ENCODE measurements around the gene F11R.
A peak's percentile ranks its signal among the peaks of the same experiment; 100 is the strongest.
"Not testable (repeated sequence)": the region's sequence is repeated elsewhere in the genome, so short reads cannot be mapped to it uniquely, and the experiment has no call there.

Gene F11R

DNA sequence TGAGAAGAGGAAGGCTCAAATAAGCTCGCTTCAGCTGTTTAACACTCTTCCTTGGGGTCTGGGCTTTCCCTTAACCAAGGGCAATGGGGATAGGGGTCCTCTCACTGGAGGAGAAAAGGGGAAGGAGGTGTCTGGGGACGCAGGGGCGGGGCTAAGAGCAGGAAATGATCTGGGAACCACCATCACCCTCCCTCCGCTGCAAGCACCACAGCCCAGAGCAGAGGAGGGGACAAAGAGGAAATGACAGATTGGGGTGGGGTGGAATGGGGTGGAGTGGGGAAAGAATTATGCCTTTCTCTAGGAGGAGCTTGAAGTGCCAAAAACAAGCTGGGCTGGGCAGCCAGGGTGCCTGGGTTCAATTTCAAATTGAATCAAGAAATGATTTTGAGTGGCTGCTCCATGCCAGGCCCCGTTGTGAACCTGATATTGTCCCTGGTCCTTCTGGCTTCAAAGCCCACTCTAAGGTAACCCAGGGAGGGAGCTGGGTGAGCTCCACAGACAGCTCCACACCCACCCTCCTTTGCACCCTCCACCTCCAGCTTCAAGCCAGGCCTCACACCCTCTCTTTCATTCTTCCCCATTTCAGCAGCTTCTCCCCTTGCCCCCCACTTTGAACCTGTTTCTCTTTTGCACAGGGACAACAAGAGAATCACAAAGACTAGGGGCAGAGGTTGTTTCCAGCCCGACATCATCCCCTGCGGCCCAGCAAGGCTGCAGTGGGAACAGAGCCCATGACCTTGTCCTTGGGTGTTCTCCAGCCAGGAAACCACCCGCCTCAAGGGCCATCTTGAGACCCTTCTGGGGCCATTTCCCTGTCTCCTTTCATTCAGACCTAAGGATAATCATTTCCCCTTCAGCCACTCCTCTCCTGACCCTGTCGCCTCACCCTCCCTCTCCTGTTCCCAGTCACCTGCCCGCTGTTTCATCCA lies 47.6 kb upstream of the F11R start:
- Histone ChIP-seq H3K4me3 (replicated peaks; ENCODE audit: insufficient read depth, low read length) (peak overlapping the region; percentile 58), H3K27ac (replicated peaks) (peak overlapping the region; percentile 95), H3K27me3 (ENCODE audit: insufficient read depth, poor library complexity, severe bottlenecking) (no peaks in the 10 kb centered on the region)
- peak; percentile 74 to 96 for DNase-seq (ENCODE audit: low read depth in 1 of 2, low spot score in 1 of 2)
- TF ChIP-seq, protein P1, sequence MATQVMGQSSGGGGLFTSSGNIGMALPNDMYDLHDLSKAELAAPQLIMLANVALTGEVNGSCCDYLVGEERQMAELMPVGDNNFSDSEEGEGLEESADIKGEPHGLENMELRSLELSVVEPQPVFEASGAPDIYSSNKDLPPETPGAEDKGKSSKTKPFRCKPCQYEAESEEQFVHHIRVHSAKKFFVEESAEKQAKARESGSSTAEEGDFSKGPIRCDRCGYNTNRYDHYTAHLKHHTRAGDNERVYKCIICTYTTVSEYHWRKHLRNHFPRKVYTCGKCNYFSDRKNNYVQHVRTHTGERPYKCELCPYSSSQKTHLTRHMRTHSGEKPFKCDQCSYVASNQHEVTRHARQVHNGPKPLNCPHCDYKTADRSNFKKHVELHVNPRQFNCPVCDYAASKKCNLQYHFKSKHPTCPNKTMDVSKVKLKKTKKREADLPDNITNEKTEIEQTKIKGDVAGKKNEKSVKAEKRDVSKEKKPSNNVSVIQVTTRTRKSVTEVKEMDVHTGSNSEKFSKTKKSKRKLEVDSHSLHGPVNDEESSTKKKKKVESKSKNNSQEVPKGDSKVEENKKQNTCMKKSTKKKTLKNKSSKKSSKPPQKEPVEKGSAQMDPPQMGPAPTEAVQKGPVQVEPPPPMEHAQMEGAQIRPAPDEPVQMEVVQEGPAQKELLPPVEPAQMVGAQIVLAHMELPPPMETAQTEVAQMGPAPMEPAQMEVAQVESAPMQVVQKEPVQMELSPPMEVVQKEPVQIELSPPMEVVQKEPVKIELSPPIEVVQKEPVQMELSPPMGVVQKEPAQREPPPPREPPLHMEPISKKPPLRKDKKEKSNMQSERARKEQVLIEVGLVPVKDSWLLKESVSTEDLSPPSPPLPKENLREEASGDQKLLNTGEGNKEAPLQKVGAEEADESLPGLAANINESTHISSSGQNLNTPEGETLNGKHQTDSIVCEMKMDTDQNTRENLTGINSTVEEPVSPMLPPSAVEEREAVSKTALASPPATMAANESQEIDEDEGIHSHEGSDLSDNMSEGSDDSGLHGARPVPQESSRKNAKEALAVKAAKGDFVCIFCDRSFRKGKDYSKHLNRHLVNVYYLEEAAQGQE (IDR thresholded peaks at IDR 0.05; ENCODE audit: insufficient replicate concordance, low read depth) = no peak
- TF ChIP-seq POLR2AphosphoS5 (IDR thresholded peaks at IDR 0.05; ENCODE audit: low read depth) (peak; percentile 21), SPI1 (IDR thresholded peaks at IDR 0.05; ENCODE audit: borderline replicate concordance, low read depth) (peak; percentile 87), GABPA (IDR thresholded peaks at IDR 0.05; ENCODE audit: low read depth) (peak; percentile 55)
- TF ChIP-seq, protein P2, sequence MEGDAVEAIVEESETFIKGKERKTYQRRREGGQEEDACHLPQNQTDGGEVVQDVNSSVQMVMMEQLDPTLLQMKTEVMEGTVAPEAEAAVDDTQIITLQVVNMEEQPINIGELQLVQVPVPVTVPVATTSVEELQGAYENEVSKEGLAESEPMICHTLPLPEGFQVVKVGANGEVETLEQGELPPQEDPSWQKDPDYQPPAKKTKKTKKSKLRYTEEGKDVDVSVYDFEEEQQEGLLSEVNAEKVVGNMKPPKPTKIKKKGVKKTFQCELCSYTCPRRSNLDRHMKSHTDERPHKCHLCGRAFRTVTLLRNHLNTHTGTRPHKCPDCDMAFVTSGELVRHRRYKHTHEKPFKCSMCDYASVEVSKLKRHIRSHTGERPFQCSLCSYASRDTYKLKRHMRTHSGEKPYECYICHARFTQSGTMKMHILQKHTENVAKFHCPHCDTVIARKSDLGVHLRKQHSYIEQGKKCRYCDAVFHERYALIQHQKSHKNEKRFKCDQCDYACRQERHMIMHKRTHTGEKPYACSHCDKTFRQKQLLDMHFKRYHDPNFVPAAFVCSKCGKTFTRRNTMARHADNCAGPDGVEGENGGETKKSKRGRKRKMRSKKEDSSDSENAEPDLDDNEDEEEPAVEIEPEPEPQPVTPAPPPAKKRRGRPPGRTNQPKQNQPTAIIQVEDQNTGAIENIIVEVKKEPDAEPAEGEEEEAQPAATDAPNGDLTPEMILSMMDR (IDR thresholded peaks at IDR 0.05; ENCODE audit: insufficient read depth, low read length) = no peak

DNA sequence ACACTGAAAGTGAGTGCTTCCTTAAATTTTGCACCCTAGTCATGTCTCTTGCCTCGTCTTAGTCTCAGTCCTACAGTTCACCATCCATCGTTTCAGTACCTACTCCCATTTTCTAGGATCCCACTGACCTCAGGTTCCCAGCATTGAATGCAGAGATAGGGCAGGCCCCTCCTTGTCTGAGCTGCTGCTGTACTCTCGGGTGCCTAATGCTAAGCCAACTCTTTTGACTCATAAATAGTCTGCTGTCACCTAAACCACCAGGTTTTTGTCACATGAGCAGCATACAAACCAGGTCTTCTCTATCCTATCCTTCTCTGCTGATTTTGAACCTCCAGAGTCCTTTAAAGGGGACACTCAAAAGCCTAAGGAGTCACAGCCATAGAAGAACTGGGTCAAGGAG lies 45.7 kb upstream of the F11R start:
- Histone ChIP-seq H3K4me3 (replicated peaks; ENCODE audit: insufficient read depth, low read length) (no peak overlapping the region), H3K27me3 (ENCODE audit: insufficient read depth, poor library complexity, severe bottlenecking) (no peaks in the 10 kb centered on the region), H3K27ac (replicated peaks) (no peak overlapping the region)
- no peak for DNase-seq (ENCODE audit: low read depth in 1 of 2, low spot score in 1 of 2)
- no peak for TF ChIP-seq GABPA (IDR thresholded peaks at IDR 0.05; ENCODE audit: low read depth)
- no peak for TF ChIP-seq POLR2AphosphoS5 (IDR thresholded peaks at IDR 0.05; ENCODE audit: low read depth)
- TF ChIP-seq, protein P1 (IDR thresholded peaks at IDR 0.05; ENCODE audit: insufficient replicate concordance, low read depth) = no peak
- TF ChIP-seq SPI1 (IDR thresholded peaks at IDR 0.05; ENCODE audit: borderline replicate concordance, low read depth) = no peak
- TF ChIP-seq, protein P2 (IDR thresholded peaks at IDR 0.05; ENCODE audit: insufficient read depth, low read length) = no peak

DNA sequence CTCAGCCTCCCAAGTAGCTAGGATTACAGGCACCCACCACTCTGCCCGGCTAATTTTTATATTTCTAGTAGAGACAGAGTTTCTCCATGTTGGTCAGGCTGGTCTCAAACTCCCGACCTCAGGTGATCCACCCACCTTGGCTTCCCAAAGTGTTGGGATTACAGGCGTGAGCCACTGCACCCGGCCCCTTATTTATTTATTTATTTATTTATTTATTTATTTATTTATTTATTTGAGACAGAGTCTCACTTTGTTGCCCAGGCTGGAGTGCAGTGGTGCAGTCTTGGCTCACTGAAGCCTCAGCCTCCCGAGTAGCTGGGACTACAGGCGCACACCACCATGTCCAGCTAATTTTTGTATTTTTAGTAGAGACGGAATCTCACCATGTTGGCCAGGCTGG lies 44.7 kb upstream of the F11R start:
- H3K27ac ChIP-seq (replicated peaks); H3K4me3 ChIP-seq (replicated peaks; ENCODE audit: insufficient read depth, low read length); DNase-seq (ENCODE audit: low read depth in 1 of 2, low spot score in 1 of 2); H3K27me3 ChIP-seq (ENCODE audit: insufficient read depth, poor library complexity, severe bottlenecking): not testable (repeated sequence)

DNA sequence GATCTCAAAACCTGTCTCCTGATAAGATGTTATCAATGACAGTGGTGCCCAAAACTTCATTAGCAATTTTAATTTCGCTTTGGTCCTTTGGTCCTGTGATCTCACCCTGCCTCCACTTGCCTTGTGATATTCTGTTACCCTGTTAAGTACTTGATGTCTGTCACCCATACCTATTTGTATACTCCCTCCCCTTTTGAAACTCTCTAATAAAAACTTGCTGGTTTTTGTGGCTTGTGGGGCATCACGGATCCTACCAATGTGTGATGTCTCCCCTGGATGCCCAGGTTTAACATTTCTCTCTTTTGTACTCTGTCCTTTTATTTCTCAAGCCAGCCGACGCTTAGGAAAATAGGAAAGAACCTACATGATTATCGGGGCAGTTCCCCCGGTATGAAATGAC lies 43.0 kb upstream of the F11R start:
- DNase-seq (ENCODE audit: low read depth in 1 of 2, low spot score in 1 of 2); H3K27me3 ChIP-seq (ENCODE audit: insufficient read depth, poor library complexity, severe bottlenecking); H3K27ac ChIP-seq (replicated peaks); H3K4me3 ChIP-seq (replicated peaks; ENCODE audit: insufficient read depth, low read length): not testable (repeated sequence)

DNA sequence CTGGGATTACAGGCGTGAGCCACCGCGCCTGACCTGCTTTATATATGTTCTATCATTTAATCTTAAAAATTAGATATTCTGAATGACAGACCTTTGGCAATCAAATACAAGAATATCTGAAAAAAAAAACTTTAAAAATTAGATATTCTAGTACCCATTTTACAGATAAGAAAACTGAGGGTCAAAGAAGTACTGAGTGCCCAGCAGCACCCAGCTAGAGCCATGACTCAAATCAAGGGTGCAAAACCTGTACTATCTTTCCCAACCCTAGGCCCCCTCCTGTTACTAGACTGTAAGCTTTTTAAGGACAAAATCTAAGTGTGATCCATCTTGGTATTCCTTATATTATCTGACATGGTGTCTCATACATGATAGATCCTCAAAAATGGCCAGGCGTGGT lies 40.5 kb upstream of the F11R start:
- TF ChIP-seq, protein P1 (IDR thresholded peaks at IDR 0.05; ENCODE audit: insufficient replicate concordance, low read depth) = no peak
- TF ChIP-seq, protein P2 (IDR thresholded peaks at IDR 0.05; ENCODE audit: insufficient read depth, low read length) = no peak
- no peak for TF ChIP-seq GABPA (IDR thresholded peaks at IDR 0.05; ENCODE audit: low read depth)
- no peak for TF ChIP-seq SPI1 (IDR thresholded peaks at IDR 0.05; ENCODE audit: borderline replicate concordance, low read depth)
- no peak for TF ChIP-seq POLR2AphosphoS5 (IDR thresholded peaks at IDR 0.05; ENCODE audit: low read depth)
- H3K4me3 ChIP-seq (replicated peaks; ENCODE audit: insufficient read depth, low read length) = no peak overlapping the region
- no peaks in the 10 kb centered on the region for H3K27me3 ChIP-seq (ENCODE audit: insufficient read depth, poor library complexity, severe bottlenecking)
- no peak overlapping the region for H3K27ac ChIP-seq (replicated peaks)
- DNase-seq (ENCODE audit: low read depth in 1 of 2, low spot score in 1 of 2) = no peak
